Vagina (tissue), 2 donors: ENCODE results near the gene USP16. TPM values are rescaled to one million over a fixed set of nuclear protein-coding genes. Genes with fewer than 3 reads are reported as not detected.

ENCODE experiments used
- DNase-seq, 2 donors: peaks; one replicate each; pipeline ENCODE4 v3.0.0-alpha.2; 2017; ENCODE audit errors: extremely low spot score in 2 of 2
- H3K27ac ChIP-seq: fragments of 200-600 bp; sonication (generic); one replicate; pipeline ENCODE4 v1.5.1; 2019
- H3K27me3 ChIP-seq: fragments of 200-600 bp; sonication (generic); one replicate; pipeline ENCODE4 v1.5.1; 2019
- H3K36me3 ChIP-seq, 2 donors: fragments of 200-600 bp; sonication (generic); one replicate each; pipeline ENCODE4 v1.5.1; 2017 to 2019
- H3K4me1 ChIP-seq: fragments of 200-600 bp; sonication (generic); one replicate; pipeline ENCODE4 v1.5.1; 2019
- H3K4me3 ChIP-seq, 2 donors: fragments of 200-600 bp; sonication (generic); 1 replicate in 1 of 2; 2 replicates in 1 of 2; pipeline ENCODE4 v1.5.1; 2016 to 2019
- H3K9me3 ChIP-seq: fragments of 200-600 bp; sonication (generic); one replicate; pipeline ENCODE4 v1.5.1; 2019
- CTCF ChIP-seq, 3 experiments: fragments of 450-650 bp in 2 of 3; fragments of 200-600 bp in 1 of 3; sonication (generic) in 1 of 3; IDR thresholded peaks; one replicate each; pipeline ENCODE4 v1.5.1; 2017 to 2019; ENCODE audit warnings: antibody characterized with exemption in 3 of 3, mild to moderate bottlenecking in 2 of 3, moderate library complexity in 2 of 3
- POLR2A ChIP-seq, 2 donors: fragments of 450-650 bp; IDR thresholded peaks; one replicate each; pipeline ENCODE4 v1.6.1; 2017; ENCODE audit warnings: antibody characterized with exemption in 2 of 2, mild to moderate bottlenecking in 2 of 2, moderate library complexity in 2 of 2
- POLR2AphosphoS5 ChIP-seq, 2 donors: sonication (generic); formaldehyde crosslinking; IDR thresholded peaks; one replicate each; pipeline ENCODE4 v1.9.0; 2017; ENCODE audit warnings: antibody characterized with exemption in 2 of 2, mild to moderate bottlenecking in 2 of 2, low read depth in 1 of 2; ENCODE audit not compliant: insufficient read depth in 1 of 2
- intact Hi-C: fragments of 100-400 bp; cut with DNase I; formaldehyde crosslinking; loops from one replicate; pipeline ENCODE4 v1.15.1; 2023
- total RNA-seq: library from RNA; depleted of rRNA; stranded (reverse); fragments of >200 nt; gene quantifications from one replicate; pipeline ENCODE4 v1.2.3, GENCODE V29; 2016

The USP16 gene
- total RNA-seq, 1 donor from 2014 or later = 22.8 TPM

GRCh38 chr21:29082046-29082815 lies 57.8 kb downstream of the USP16 start:
- Histone ChIP-seq H3K4me3 (no peak overlapping the region), H3K9me3 (no peaks in the 10 kb centered on the region), H3K27ac (no peak overlapping the region), H3K4me1 (peaks cover 9% of the 10 kb centered on the region), H3K27me3 (no peaks in the 10 kb centered on the region), H3K36me3 (no peaks in the 10 kb centered on the region)
- no peak for DNase-seq
- intact Hi-C loops = no loop called here
- TF ChIP-seq CTCF (IDR thresholded peaks at IDR 0.05) (no peak), POLR2A (IDR thresholded peaks at IDR 0.05) (no peak), POLR2AphosphoS5 (IDR thresholded peaks at IDR 0.05; ENCODE audit: insufficient read depth in 1 of 2, low read depth in 1 of 2) (no peak)

- peaks cover 4% of the 10 kb centered on the region for H3K4me1 ChIP-seq
- H3K9me3 ChIP-seq = no peaks in the 10 kb centered on the region
- intact Hi-C loops = no loop called here
- TF ChIP-seq CTCF (IDR thresholded peaks at IDR 0.05) (no peak), POLR2A (IDR thresholded peaks at IDR 0.05) (no peak), POLR2AphosphoS5 (IDR thresholded peaks at IDR 0.05; ENCODE audit: insufficient read depth in 1 of 2, low read depth in 1 of 2) (no peak)
- H3K36me3 ChIP-seq = no peaks in the 10 kb centered on the region
- H3K4me3 ChIP-seq = no peak overlapping the region
- H3K27ac ChIP-seq = no peak overlapping the region
- DNase-seq = no peak
- no peaks in the 10 kb centered on the region for H3K27me3 ChIP-seq
Observed at GRCh38 chr21:29083306-29083705, 58.8 kb downstream of the USP16 start.

GRCh38 chr21:29084372-29084771 lies 59.9 kb downstream of the USP16 start:
- TF ChIP-seq POLR2A (IDR thresholded peaks at IDR 0.05) (no peak), CTCF (IDR thresholded peaks at IDR 0.05) (no peak), POLR2AphosphoS5 (IDR thresholded peaks at IDR 0.05; ENCODE audit: insufficient read depth in 1 of 2, low read depth in 1 of 2) (no peak)
- no peaks in the 10 kb centered on the region for H3K36me3 ChIP-seq
- no peaks in the 10 kb centered on the region for H3K4me1 ChIP-seq
- no peak overlapping the region for H3K4me3 ChIP-seq
- no peak for DNase-seq
- no peaks in the 10 kb centered on the region for H3K9me3 ChIP-seq
- H3K27ac ChIP-seq = no peak overlapping the region
- intact Hi-C loops = no loop called here
- H3K27me3 ChIP-seq = no peaks in the 10 kb centered on the region

- TF ChIP-seq POLR2A (IDR thresholded peaks at IDR 0.05) = no peak
- no peak for TF ChIP-seq CTCF (IDR thresholded peaks at IDR 0.05)
- TF ChIP-seq POLR2AphosphoS5 (IDR thresholded peaks at IDR 0.05; ENCODE audit: insufficient read depth in 1 of 2, low read depth in 1 of 2) = no peak
- Histone ChIP-seq H3K27ac (no peak overlapping the region), H3K4me3 (no peak overlapping the region), H3K36me3 (no peaks in the 10 kb centered on the region), H3K27me3 (no peaks in the 10 kb centered on the region), H3K4me1 (no peaks in the 10 kb centered on the region), H3K9me3 (no peaks in the 10 kb centered on the region)
- no peak for DNase-seq
- intact Hi-C loops = no loop called here
Observed at GRCh38 chr21:29085106-29085752, 60.8 kb downstream of the USP16 start.

- peak overlapping the region; percentile 45 for H3K27ac ChIP-seq
- H3K4me3 ChIP-seq = no peak overlapping the region
- intact Hi-C loops = loop anchor here (5.0 kb wide), 1 partner anchor 281 kb away; no protein-coding TSS in a partner anchor
- H3K36me3 ChIP-seq = no peaks in the 10 kb centered on the region
- H3K27me3 ChIP-seq = no peaks in the 10 kb centered on the region
- H3K4me1 ChIP-seq = peaks cover 15% of the 10 kb centered on the region
- no peaks in the 10 kb centered on the region for H3K9me3 ChIP-seq
- TF ChIP-seq POLR2A (IDR thresholded peaks at IDR 0.05) = no peak
- TF ChIP-seq POLR2AphosphoS5 (IDR thresholded peaks at IDR 0.05; ENCODE audit: insufficient read depth in 1 of 2, low read depth in 1 of 2) = no peak
- no peak for TF ChIP-seq CTCF (IDR thresholded peaks at IDR 0.05)
- no peak for DNase-seq
Observed at GRCh38 chr21:29091033-29091432, 66.6 kb downstream of the USP16 start.
